IPS-20b (cell line): Measurements from ENCODE around the gene BRD8.
"Not testable (repeated sequence)": the region's sequence is repeated elsewhere in the genome, so short reads cannot be mapped to it uniquely, and the experiment has no call there.

Experiments
- H3K27ac ChIP-seq: one replicate; pipeline ENCODE4 v1.5.1; 2013; ENCODE audit warnings: low read length
- H3K27me3 ChIP-seq: 2 replicates; pipeline ENCODE4 v1.6.1; 2013; ENCODE audit warnings: mild to moderate bottlenecking, low read length, inconsistent platforms; ENCODE audit not compliant: insufficient read depth
- H3K36me3 ChIP-seq: 2 replicates; pipeline ENCODE4 v1.6.1; 2013; ENCODE audit warnings: low read depth, mild to moderate bottlenecking, inconsistent platforms, low read length, moderate library complexity; ENCODE audit not compliant: insufficient read depth
- H3K4me1 ChIP-seq: 2 replicates; pipeline ENCODE4 v1.6.1; 2013; ENCODE audit warnings: mild to moderate bottlenecking, control low read depth, inconsistent platforms, low read length, moderate library complexity; ENCODE audit not compliant: insufficient read depth
- H3K4me3 ChIP-seq: 2 replicates; pipeline ENCODE4 v1.5.1; 2013; ENCODE audit warnings: mild to moderate bottlenecking, low read length, inconsistent platforms
- H3K9ac ChIP-seq: 2 replicates; pipeline ENCODE4 v1.6.1; 2013; ENCODE audit warnings: low read depth, mild to moderate bottlenecking, inconsistent platforms, low read length, moderate library complexity
- H3K9me3 ChIP-seq: 2 replicates; pipeline ENCODE4 v1.6.1; 2013; ENCODE audit warnings: mild to moderate bottlenecking, low read depth, low read length, inconsistent platforms; ENCODE audit not compliant: insufficient read depth

Gene BRD8

GRCh38 chr5:138155977-138156376 is 22.5 kb downstream of the BRD8 start:
- not testable (repeated sequence) for H3K27ac ChIP-seq, H3K27me3 ChIP-seq, H3K4me3 ChIP-seq, H3K9me3 ChIP-seq, H3K9ac ChIP-seq, H3K4me1 ChIP-seq
- H3K36me3 ChIP-seq, result peaks cover 47% of the 10 kb centered on the region

- H3K36me3 ChIP-seq, result no peaks in the 10 kb centered on the region
- H3K9ac ChIP-seq, result no peak overlapping the region
- H3K27me3 ChIP-seq, result no peaks in the 10 kb centered on the region
- no peaks in the 10 kb centered on the region for H3K9me3 ChIP-seq
- H3K27ac ChIP-seq, result no peak overlapping the region
- no peak overlapping the region for H3K4me3 ChIP-seq
- H3K4me1 ChIP-seq, result no peaks in the 10 kb centered on the region
Measured at GRCh38 chr5:138149530-138149929, 28.9 kb downstream of the BRD8 start.

GRCh38 chr5:138148811-138149210 is 29.6 kb downstream of the BRD8 start:
- H3K9ac ChIP-seq, result no peak overlapping the region
- no peaks in the 10 kb centered on the region for H3K9me3 ChIP-seq
- no peaks in the 10 kb centered on the region for H3K27me3 ChIP-seq
- H3K36me3 ChIP-seq, result no peaks in the 10 kb centered on the region
- H3K4me3 ChIP-seq, result no peak overlapping the region
- no peaks in the 10 kb centered on the region for H3K4me1 ChIP-seq
- H3K27ac ChIP-seq, result no peak overlapping the region

- not testable (repeated sequence) for H3K4me3 ChIP-seq, H3K9ac ChIP-seq, H3K4me1 ChIP-seq, H3K9me3 ChIP-seq, H3K27ac ChIP-seq, H3K36me3 ChIP-seq, H3K27me3 ChIP-seq
Measured at GRCh38 chr5:138143578-138143977, 34.9 kb downstream of the BRD8 start.

- Histone ChIP-seq H3K9me3 (no peaks in the 10 kb centered on the region), H3K27me3 (no peaks in the 10 kb centered on the region), H3K4me1 (no peaks in the 10 kb centered on the region), H3K4me3 (no peak overlapping the region), H3K9ac (no peak overlapping the region), H3K27ac (no peak overlapping the region), H3K36me3 (no peaks in the 10 kb centered on the region)
Measured at GRCh38 chr5:138141734-138142133, 36.7 kb downstream of the BRD8 start.

- Histone ChIP-seq H3K9me3 (no peaks in the 10 kb centered on the region), H3K9ac (no peak overlapping the region), H3K4me1 (no peaks in the 10 kb centered on the region), H3K27ac (no peak overlapping the region), H3K4me3 (no peak overlapping the region), H3K36me3 (no peaks in the 10 kb centered on the region), H3K27me3 (no peaks in the 10 kb centered on the region)
Measured at GRCh38 chr5:138140268-138140667, 38.2 kb downstream of the BRD8 start.

- Histone ChIP-seq H3K9ac (peak overlapping the region; percentile 5; the same call in 1 of the 2 replicates), H3K4me3 (peak overlapping the region; percentile 77), H3K27ac (no peak overlapping the region), H3K9me3 (no peaks in the 10 kb centered on the region), H3K27me3 (no peaks in the 10 kb centered on the region), H3K36me3 (no peaks in the 10 kb centered on the region), H3K4me1 (no peaks in the 10 kb centered on the region)
Measured at GRCh38 chr5:138139781-138140090, 38.7 kb downstream of the BRD8 start.

- H3K4me3 ChIP-seq, result peak within 1 kb of the TSS; percentile 77
- H3K9ac ChIP-seq, result peak within 1 kb of the TSS; percentile 12; the same call in 1 of the 2 replicates
- no peaks in the 10 kb centered on the region for H3K27me3 ChIP-seq
- H3K4me1 ChIP-seq, result no peaks in the 10 kb centered on the region
- no peak within 1 kb of the TSS for H3K27ac ChIP-seq
- H3K9me3 ChIP-seq, result no peaks in the 10 kb centered on the region
- H3K36me3 ChIP-seq, result no peaks in the 10 kb centered on the region
Measured at GRCh38 chr5:138138949-138139780, 39.3 kb downstream of the BRD8 start, which contains the start of gene NME5. NME5 (minus strand) TSS chr5:138139428; CDS start chr5:138138780, 648 bp downstream.

- H3K9ac ChIP-seq, result peak overlapping the region; percentile 58; the same call in 1 of the 2 replicates
- H3K27ac ChIP-seq, result no peak overlapping the region
- H3K9me3 ChIP-seq, result no peaks in the 10 kb centered on the region
- H3K4me1 ChIP-seq, result peaks cover 4% of the 10 kb centered on the region; the same call in 1 of the 2 replicates
- H3K36me3 ChIP-seq, result no peaks in the 10 kb centered on the region
- H3K27me3 ChIP-seq, result no peaks in the 10 kb centered on the region
- H3K4me3 ChIP-seq, result peak overlapping the region; percentile 65; the same call in 1 of the 2 replicates
Measured at GRCh38 chr5:138132543-138132942, 45.9 kb downstream of the BRD8 start.

- no peak overlapping the region for H3K9ac ChIP-seq
- no peaks in the 10 kb centered on the region for H3K36me3 ChIP-seq
- H3K27me3 ChIP-seq, result no peaks in the 10 kb centered on the region
- H3K4me1 ChIP-seq, result peaks cover 4% of the 10 kb centered on the region; the same call in 1 of the 2 replicates
- H3K4me3 ChIP-seq, result no peak overlapping the region
- no peak overlapping the region for H3K27ac ChIP-seq
- H3K9me3 ChIP-seq, result no peaks in the 10 kb centered on the region
Measured at GRCh38 chr5:138129347-138129746, 49.1 kb downstream of the BRD8 start.

- no peaks in the 10 kb centered on the region for H3K9me3 ChIP-seq
- no peaks in the 10 kb centered on the region for H3K36me3 ChIP-seq
- H3K4me3 ChIP-seq, result no peak overlapping the region
- no peaks in the 10 kb centered on the region for H3K27me3 ChIP-seq
- H3K27ac ChIP-seq, result no peak overlapping the region
- H3K4me1 ChIP-seq, result peaks cover 4% of the 10 kb centered on the region; the same call in 1 of the 2 replicates
- H3K9ac ChIP-seq, result no peak overlapping the region
Measured at GRCh38 chr5:138128334-138128733, 50.1 kb downstream of the BRD8 start.

GRCh38 chr5:138115254-138115653 is 63.2 kb downstream of the BRD8 start:
- H3K9ac ChIP-seq, result no peak overlapping the region
- H3K4me3 ChIP-seq, result no peak overlapping the region
- H3K36me3 ChIP-seq, result no peaks in the 10 kb centered on the region
- H3K9me3 ChIP-seq, result no peaks in the 10 kb centered on the region
- H3K27ac ChIP-seq, result no peak overlapping the region
- no peaks in the 10 kb centered on the region for H3K27me3 ChIP-seq
- H3K4me1 ChIP-seq, result peaks cover 5% of the 10 kb centered on the region; the same call in 1 of the 2 replicates
